Measurements from ENCODE around the gene KIAA1328.

- TF ChIP-seq POLR2AphosphoS5 (IDR thresholded peaks at IDR 0.05) (no peak), CTCF (IDR thresholded peaks at IDR 0.05) (no peak), POLR2A (IDR thresholded peaks at IDR 0.05) (no peak)
Measured at GRCh38 chr18:36805105-36805504, 23.8 kb upstream of the KIAA1328 start.
